HG03135 (cell line): ENCODE measurements around the gene FRG2.
"Not testable (repeated sequence)": the region's sequence is repeated elsewhere in the genome, so short reads cannot be mapped to it uniquely, and the experiment has no call there.

Source experiments
- ATAC-seq: cut with Tn5 transposase; IDR thresholded peaks from one replicate; pipeline ENCODE4 v1.9.1; 2021; ENCODE audit warnings: mild to moderate bottlenecking, moderate library complexity; ENCODE audit not compliant: unreplicated experiment

Gene FRG2

GRCh38 chr4:190016369-190017289 is 10.4 kb downstream of the FRG2 start:
- no peak for ATAC-seq

GRCh38 chr4:190015538-190016368 is 11.3 kb downstream of the FRG2 start:
- no peak for ATAC-seq

- ATAC-seq, result no peak
Observed at GRCh38 chr4:190014771-190015537, 12.1 kb downstream of the FRG2 start.

GRCh38 chr4:189989941-189990340 is 37.1 kb downstream of the FRG2 start:
- not testable (repeated sequence) for ATAC-seq

DNA sequence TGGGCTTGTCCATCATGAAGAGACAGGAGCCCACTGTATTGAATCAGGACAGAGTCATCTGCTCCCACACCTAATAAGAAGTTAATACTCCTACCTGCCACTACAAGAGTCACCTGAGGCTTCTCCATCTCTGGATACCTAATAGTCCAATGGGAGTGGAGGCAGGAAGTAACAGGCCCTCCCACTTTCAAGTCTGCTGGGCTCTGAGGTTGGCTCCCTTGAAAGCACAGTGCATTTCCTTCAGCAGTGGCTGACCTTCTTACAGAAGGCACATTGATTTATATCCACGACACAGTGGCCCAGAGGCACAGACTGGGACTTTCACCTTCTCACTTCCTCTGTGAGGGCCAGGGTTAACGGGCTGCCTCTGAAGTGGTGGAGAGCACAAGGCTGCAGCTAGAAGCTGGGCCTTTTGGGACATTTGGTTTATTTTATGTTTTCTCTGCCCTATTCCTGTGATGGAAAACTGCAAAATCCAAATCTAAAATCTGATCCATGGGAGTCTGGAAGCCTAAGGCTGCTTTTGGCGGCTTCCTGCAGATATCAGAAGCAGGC is 38.1 kb downstream of the FRG2 start:
- ATAC-seq, result no peak

GRCh38 chr4:189985651-189986243 is 41.3 kb downstream of the FRG2 start:
- not testable (repeated sequence) for ATAC-seq

- ATAC-seq, result not testable (repeated sequence)
Observed at GRCh38 chr4:189984661-189985060, 42.4 kb downstream of the FRG2 start.

GRCh38 chr4:189983916-189984526 is 43.0 kb downstream of the FRG2 start:
- not testable (repeated sequence) for ATAC-seq

DNA sequence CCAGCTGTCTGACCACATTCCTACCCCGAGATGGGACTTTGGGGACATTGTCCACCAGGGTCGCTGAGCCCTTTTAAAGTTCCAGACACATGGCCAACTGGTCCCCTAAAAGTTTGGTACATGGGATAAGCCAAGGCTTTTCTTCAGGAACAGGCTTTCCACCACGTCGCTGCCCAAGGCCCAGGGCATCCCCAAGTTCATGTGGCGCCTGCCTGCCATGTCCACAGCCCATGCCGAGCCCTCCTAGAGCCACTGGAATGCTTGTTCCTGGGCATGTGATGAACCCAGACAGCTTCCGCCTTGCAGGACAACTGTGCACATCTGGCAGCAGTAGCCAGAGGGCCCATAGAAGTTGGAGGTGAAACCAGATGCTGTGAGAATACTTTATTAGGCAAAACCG is 45.1 kb downstream of the FRG2 start:
- ATAC-seq, result no peak

- not testable (repeated sequence) for ATAC-seq
Observed at GRCh38 chr4:189980292-189980691, 46.8 kb downstream of the FRG2 start.

GRCh38 chr4:189979196-189980047 is 47.6 kb downstream of the FRG2 start:
- no peak for ATAC-seq
